Measurements from ENCODE around the gene SEC31A. TPM values are rescaled to one million over a fixed set of nuclear protein-coding genes. Genes with fewer than 3 reads are reported as not detected.

SEC31A gene
- polyA plus RNA-seq, 1 of the 3 experiments (the other 2 are of a cell fraction): 147 TPM

DNA sequence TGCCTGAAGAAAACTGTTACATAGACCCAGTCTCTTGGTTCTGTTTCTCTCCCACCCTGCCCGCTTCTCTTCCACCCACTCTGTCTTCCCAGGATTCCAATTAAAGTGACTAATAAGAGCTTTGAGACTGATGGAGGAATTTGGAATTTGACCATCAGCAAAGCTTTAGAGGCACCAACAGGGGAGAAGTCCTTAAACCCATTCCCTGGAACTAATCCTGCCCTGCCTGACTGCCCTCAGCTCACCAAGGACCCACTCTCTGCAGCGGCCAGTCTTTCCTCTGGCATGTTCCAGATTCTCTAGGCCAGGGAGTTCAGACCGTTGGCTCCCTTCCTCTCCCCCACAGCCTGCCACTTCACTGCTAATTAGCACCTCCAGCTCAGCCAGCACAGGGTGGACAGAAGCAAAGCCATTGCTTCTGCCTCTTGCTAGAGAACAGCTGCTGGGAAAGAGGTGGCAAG lies 116.2 kb downstream of the SEC31A start:
- no peak for DNase-seq
- ChIA-PET POLR2A (no interaction called here), CTCF (interaction anchor here (0.7 to 1.4 kb wide), 2 partner anchors 36 to 53 kb away, joined by 3 to 4 read pairs; no protein-coding TSS in a partner anchor)
- Histone ChIP-seq H3K4me2 (no peak overlapping the region), H3K9me3 (no peaks in the 10 kb centered on the region), H3K4me1 (ENCODE audit: control insufficient read depth in 1 of 2, insufficient read depth in 2 of 2, low read depth in 1 of 2, low read length in 1 of 2) (peaks cover 5 to 8% of the 10 kb centered on the region in 2 experiments; a peak in 2 of 4 replicates), H3K36me3 (replicated peaks in 1 of 2; ENCODE audit: control insufficient read depth in 1 of 2, insufficient read depth in 2 of 2, low read length in 1 of 2) (peaks cover 0 to 5% of the 10 kb centered on the region in 2 experiments), H3K27me3 (ENCODE audit: insufficient read depth) (no peaks in the 10 kb centered on the region), H3K27ac (ENCODE audit: low read depth in 2 of 2, low read length in 1 of 2) (no peak overlapping the region), H3K79me2 (ENCODE audit: insufficient read depth) (peaks cover 62% of the 10 kb centered on the region), H3K9me2 (no peaks in the 10 kb centered on the region), H2AFZ (ENCODE audit: low read depth) (no peak overlapping the region), H3F3A (replicated peaks; ENCODE audit: insufficient read depth) (no peaks in the 10 kb centered on the region), H3K9ac (no peak overlapping the region), H3K4me3 (ENCODE audit: low read depth in 2 of 2, low read length in 1 of 2) (no peak overlapping the region), H4K20me1 (ENCODE audit: insufficient read depth) (no peaks in the 10 kb centered on the region; the same call in 1 of the 2 replicates)
- no peak for TF ChIP-seq EP300 (IDR thresholded peaks at IDR 0.05; ENCODE audit: borderline replicate concordance in 1 of 2, low read depth in 1 of 2, low read length in 1 of 2)
- no peak for TF ChIP-seq RFX5 (IDR thresholded peaks at IDR 0.05; ENCODE audit: low read length)
- TF ChIP-seq, protein P1, sequence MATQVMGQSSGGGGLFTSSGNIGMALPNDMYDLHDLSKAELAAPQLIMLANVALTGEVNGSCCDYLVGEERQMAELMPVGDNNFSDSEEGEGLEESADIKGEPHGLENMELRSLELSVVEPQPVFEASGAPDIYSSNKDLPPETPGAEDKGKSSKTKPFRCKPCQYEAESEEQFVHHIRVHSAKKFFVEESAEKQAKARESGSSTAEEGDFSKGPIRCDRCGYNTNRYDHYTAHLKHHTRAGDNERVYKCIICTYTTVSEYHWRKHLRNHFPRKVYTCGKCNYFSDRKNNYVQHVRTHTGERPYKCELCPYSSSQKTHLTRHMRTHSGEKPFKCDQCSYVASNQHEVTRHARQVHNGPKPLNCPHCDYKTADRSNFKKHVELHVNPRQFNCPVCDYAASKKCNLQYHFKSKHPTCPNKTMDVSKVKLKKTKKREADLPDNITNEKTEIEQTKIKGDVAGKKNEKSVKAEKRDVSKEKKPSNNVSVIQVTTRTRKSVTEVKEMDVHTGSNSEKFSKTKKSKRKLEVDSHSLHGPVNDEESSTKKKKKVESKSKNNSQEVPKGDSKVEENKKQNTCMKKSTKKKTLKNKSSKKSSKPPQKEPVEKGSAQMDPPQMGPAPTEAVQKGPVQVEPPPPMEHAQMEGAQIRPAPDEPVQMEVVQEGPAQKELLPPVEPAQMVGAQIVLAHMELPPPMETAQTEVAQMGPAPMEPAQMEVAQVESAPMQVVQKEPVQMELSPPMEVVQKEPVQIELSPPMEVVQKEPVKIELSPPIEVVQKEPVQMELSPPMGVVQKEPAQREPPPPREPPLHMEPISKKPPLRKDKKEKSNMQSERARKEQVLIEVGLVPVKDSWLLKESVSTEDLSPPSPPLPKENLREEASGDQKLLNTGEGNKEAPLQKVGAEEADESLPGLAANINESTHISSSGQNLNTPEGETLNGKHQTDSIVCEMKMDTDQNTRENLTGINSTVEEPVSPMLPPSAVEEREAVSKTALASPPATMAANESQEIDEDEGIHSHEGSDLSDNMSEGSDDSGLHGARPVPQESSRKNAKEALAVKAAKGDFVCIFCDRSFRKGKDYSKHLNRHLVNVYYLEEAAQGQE (IDR thresholded peaks at IDR 0.05; ENCODE audit: low read depth, low read length): no peak
- no peak for TF ChIP-seq ELF1 (IDR thresholded peaks at IDR 0.05)
- no peak for TF ChIP-seq FOXM1 (IDR thresholded peaks at IDR 0.05; ENCODE audit: low read depth)
- TF ChIP-seq, protein P2, sequence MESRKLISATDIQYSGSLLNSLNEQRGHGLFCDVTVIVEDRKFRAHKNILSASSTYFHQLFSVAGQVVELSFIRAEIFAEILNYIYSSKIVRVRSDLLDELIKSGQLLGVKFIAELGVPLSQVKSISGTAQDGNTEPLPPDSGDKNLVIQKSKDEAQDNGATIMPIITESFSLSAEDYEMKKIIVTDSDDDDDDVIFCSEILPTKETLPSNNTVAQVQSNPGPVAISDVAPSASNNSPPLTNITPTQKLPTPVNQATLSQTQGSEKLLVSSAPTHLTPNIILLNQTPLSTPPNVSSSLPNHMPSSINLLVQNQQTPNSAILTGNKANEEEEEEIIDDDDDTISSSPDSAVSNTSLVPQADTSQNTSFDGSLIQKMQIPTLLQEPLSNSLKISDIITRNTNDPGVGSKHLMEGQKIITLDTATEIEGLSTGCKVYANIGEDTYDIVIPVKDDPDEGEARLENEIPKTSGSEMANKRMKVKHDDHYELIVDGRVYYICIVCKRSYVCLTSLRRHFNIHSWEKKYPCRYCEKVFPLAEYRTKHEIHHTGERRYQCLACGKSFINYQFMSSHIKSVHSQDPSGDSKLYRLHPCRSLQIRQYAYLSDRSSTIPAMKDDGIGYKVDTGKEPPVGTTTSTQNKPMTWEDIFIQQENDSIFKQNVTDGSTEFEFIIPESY (IDR thresholded peaks at IDR 0.05; ENCODE audit: borderline replicate concordance, low read depth): no peak
- 85% methylated on average over 3 of the region's 3 CpGs for WGBS (ENCODE audit: low lambda C conversion rate)

DNA sequence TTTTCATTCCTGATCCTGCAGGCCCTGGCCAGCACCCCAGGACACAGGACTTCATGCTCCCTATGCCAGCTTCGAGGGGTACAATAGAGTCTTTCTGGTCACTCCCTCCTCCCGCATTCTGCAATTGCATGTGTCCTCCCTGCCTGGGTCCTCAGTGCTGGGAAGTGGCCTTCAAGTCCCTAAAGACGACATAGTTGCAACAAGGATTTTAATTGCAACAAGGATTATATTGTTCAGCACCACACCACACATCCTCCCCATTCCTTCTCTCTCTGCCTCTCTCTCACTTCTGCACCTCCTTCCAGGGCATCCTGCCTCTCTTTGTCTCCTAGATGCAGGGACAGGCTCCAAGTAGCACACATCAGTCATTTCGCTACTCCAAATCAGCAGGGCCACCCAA lies 117.9 kb downstream of the SEC31A start:
- DNase-seq: no peak
- WGBS (ENCODE audit: low lambda C conversion rate): 79% methylated on average over 4 of the region's 4 CpGs
- H3K9me2 ChIP-seq: no peaks in the 10 kb centered on the region
- H3K27ac ChIP-seq (ENCODE audit: low read depth in 2 of 2, low read length in 1 of 2): no peak overlapping the region
- CTCF ChIA-PET: interaction anchor here (0.7 kb wide), 1 partner anchor 124 kb away, joined by 3 read pairs; no protein-coding TSS in a partner anchor
- no peak overlapping the region for H2AFZ ChIP-seq (ENCODE audit: low read depth)
- no peak overlapping the region for H3K4me3 ChIP-seq (ENCODE audit: low read depth in 2 of 2, low read length in 1 of 2)
- H3K27me3 ChIP-seq (ENCODE audit: insufficient read depth): no peaks in the 10 kb centered on the region
- TF ChIP-seq FOXJ3 (CRISPR knock-in tag; IDR thresholded peaks at IDR 0.05) (no peak), MXI1 (IDR thresholded peaks at IDR 0.05; ENCODE audit: low read depth, low read length) (no peak), TEAD4 (IDR thresholded peaks at IDR 0.05; ENCODE audit: borderline replicate concordance, insufficient read depth) (no peak), EP300 (IDR thresholded peaks at IDR 0.05; ENCODE audit: borderline replicate concordance in 1 of 2, low read depth in 1 of 2, low read length in 1 of 2) (no peak), MEF2A (IDR thresholded peaks at IDR 0.05; ENCODE audit: borderline replicate concordance, low read depth) (no peak)
- TF ChIP-seq, protein P3, sequence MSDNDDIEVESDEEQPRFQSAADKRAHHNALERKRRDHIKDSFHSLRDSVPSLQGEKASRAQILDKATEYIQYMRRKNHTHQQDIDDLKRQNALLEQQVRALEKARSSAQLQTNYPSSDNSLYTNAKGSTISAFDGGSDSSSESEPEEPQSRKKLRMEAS (IDR thresholded peaks at IDR 0.05; ENCODE audit: low read depth): no peak
- H3K79me2 ChIP-seq (ENCODE audit: insufficient read depth): peaks cover 54% of the 10 kb centered on the region
- H3K9ac ChIP-seq: no peak overlapping the region
- H3K9me3 ChIP-seq: no peaks in the 10 kb centered on the region
- H3K4me2 ChIP-seq: no peak overlapping the region
- H3F3A ChIP-seq (replicated peaks; ENCODE audit: insufficient read depth): no peaks in the 10 kb centered on the region
- no peaks in the 10 kb centered on the region; the same call in 1 of the 2 replicates for H4K20me1 ChIP-seq (ENCODE audit: insufficient read depth)
- peaks cover 0 to 9% of the 10 kb centered on the region in 2 experiments for H3K36me3 ChIP-seq (replicated peaks in 1 of 2; ENCODE audit: control insufficient read depth in 1 of 2, insufficient read depth in 2 of 2, low read length in 1 of 2)
- peaks cover 5 to 8% of the 10 kb centered on the region in 2 experiments; a peak in 2 of 4 replicates for H3K4me1 ChIP-seq (ENCODE audit: control insufficient read depth in 1 of 2, insufficient read depth in 2 of 2, low read depth in 1 of 2, low read length in 1 of 2)
- POLR2A ChIA-PET: no interaction called here

All from SK-N-SH (cell line).